ENCODE measurements around the gene TAF1A.

The TAF1A gene

DNA sequence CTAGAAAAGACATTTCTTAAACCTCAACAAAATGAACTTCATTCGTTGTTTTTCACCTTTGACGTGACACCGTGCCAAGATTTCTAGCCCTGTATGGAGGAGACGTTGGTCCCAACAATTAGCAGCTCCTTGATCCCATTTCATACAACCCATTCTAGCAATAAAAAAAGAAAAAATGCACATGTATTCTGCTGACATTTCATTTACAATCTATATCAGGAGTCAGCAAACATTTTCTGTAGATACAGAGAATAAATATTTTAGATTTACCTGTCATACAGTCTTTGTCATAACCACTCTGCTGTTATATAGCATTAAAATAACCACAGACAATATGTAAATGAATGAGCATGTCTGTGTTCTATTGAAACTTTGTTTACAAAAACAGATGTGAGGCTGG lies 7.0 kb upstream of the TAF1A start:
- DNase-seq (ENCODE audit: low read depth), result no peak

DNA sequence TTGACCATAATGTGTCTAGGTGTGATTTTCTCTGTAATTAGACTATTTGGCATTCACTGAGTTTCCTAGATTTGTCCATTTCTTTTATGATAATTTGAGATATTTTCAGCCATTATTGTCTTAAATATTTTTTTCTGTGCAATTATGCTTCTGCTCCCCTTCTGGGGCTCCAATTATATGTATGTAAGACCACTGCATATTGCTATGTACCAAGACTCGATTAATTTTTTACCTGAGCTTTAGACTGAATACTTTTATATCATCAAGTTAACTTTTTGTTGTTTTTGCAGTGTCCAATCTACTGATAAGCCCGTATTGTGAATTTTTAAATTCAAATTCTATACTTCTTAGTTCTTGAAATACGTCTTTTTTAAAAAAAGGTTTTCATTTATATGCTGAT lies 5.1 kb upstream of the TAF1A start:
- no peak for DNase-seq (ENCODE audit: low read depth)

DNA sequence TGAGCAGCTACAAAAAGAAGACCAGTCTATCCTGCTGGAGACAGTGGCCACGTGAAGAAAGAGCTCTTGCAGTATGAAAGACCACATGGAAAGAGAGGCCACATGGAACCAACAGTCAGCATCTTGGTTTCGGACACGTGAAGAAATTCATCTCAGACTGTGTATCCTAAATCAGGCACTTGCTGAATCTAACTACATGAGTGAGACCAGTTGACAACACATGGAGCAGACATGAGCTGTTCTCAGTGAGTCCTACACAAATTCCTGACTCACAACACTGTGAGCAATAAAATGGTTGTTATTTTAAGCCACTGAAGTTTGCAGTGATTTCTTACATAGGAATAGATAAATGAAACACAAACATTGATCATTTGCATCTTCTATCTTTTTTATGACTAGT lies 2.4 kb upstream of the TAF1A start:
- DNase-seq (ENCODE audit: low read depth), result no peak

DNA sequence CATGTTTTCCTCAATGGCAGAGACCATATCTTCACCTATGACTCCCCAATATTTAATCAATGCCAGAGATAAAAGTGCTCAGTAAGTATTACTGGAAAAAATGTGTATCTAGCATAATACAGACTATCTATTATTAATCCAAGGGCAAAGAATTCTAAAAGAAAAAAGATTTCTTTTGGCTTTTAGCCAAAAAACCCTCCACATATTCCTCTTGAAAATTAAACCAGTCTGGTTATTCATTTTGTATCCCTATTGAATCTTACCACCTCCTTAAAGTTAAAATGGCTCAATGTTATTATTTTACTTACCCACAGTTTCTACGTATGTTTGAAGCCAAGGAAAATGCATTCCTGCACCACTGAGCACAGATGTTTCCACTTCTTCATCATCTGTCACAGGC lies 1.6 kb downstream of the TAF1A start:
- no peak for DNase-seq (ENCODE audit: low read depth)

DNA sequence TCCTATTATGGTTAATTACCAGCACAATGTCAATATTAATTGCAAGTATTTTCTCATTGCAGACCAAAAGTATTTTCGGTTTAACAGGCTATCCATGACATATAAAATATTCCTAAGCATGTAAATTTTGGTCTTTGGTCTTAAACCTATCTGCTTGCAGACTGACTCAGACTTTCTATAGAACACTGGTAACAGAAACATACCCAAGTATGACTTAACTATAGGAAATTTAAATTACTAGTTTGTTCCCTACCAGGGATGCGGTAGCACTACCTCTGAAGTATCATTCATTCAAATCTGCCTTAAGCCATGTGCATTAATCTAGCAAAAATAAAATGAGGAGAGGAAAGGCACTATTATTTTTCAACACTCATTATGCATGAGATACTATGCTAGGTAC lies 2.9 kb downstream of the TAF1A start:
- no peak for DNase-seq (ENCODE audit: low read depth)

DNA sequence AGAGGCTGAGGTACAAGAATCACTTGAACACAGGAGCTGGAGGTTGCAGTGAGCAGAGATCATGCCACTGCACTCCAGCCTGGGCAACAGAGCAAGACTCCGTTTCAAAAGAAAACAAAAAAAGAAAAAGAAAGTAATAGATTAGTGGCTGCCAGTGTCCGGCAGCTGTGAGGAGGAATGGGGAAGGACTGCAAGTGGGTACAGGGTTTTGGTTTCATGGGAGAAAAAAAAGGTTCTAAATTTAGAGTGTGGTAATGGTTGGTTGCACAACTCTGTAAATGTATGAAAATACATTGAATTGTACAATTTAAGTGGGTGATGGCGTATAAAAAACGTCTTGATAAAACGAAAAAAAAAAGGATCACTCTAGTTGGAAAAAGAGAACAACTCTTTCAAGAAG lies 6.7 kb downstream of the TAF1A start:
- DNase-seq (ENCODE audit: low read depth), result no peak

DNA sequence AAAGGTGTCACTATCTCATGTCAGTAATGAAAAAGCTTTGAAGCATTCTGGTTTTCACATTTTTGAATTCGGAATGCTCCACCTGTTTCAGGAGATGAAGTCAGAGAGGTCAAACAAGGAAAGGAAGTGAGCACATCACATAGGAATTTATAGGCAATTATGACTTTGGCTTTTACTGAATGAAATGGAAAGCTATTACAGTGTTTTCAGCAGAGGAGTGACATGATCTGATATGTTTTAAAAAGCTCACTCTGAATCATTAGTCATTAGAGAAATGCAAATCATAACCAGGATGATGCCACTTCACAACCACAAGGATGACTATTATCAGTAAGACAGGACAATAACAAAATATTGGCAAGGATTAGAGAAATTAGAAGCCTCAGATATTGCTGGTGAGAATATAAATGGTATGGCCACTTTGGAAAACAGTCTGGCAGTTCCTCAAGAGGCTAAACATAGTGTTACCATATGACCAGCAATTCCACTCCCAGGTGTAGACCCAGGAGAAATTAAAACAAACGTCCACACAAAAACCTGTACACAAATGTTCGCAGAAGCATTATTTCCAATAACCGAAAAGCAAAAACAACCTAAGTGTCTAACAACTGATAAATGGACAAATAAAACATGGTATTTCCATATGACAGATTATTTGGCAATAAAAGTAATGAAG lies 7.5 kb downstream of the TAF1A start:
- peak; percentile 16 for DNase-seq (ENCODE audit: low read depth)

DNA sequence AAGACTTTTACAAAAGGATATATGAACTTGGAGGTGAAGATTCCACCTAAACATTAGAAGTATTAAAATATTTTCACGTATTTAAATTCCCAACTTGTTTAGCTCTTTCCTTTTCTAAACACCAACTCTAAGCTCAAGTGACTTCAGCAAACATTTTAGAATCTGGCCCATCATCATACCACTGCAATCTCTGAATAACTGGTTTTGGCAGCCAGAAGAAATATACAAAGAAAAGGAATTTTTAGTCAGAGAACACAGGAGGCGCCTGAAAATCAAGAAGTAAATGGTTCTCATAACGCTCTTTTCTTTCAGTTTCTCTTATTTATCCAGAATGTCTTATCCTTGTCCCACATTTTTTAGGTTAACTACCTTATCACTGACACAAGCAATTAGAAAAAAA lies 10.4 kb downstream of the TAF1A start:
- no peak for DNase-seq (ENCODE audit: low read depth)

DNA sequence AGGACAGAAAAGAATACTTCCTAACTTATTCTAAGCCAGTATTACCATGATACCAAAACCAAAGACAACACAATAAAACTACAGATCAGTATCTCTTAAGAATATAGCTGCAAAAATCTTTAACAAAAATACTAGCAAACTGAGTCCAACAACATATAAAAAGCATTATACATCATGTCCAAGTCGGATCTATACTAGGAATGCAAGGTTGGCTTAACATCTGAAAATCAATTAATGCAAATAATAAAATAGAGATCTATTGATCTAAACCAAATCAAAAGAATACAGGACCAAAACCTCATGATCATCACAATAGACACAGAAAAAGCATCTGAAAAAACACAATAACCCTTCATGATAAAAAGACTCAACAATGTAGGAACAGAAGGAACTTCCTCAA lies 18.9 kb downstream of the TAF1A start:
- DNase-seq (ENCODE audit: low read depth), result no peak

DNA sequence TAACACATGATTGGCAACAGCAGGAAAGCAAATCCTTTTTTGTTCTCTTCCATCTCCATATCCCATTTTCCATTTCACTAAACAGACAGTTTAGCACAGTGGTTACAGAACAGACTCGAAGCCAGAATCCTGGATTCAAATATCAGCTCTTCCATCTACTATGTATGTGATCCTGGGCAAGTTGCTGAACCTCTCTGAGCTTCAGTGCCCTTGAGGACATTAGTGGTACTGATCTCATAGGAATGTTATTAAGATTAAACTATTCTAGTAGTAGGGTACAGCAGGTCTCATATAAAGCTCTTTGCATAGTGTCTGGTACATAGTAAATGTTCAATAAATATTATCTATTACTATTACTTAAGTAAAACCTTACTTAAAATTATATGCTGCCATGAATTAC lies 28.1 kb downstream of the TAF1A start:
- DNase-seq (ENCODE audit: low read depth), result no peak

DNA sequence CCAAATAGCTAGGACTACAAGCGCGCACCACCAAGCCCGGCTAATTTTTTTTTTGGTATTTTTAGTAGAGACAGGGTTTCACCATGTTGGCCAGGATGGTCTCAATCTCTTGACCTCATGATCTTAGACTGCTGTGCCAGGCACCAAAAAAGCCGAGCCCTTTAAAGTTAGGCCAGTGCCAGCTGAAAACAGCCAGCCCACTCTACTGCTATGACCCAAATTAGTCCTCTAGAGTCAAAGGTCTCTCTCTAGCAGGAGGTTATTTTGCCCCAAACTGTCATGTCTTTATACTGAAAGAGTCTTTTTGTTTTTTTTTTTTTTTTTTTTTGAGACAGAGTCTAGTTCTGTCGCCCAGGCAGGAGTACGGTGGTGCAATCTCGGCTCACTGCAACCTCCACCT lies 32.2 kb downstream of the TAF1A start:
- DNase-seq (ENCODE audit: low read depth), result no peak

DNA sequence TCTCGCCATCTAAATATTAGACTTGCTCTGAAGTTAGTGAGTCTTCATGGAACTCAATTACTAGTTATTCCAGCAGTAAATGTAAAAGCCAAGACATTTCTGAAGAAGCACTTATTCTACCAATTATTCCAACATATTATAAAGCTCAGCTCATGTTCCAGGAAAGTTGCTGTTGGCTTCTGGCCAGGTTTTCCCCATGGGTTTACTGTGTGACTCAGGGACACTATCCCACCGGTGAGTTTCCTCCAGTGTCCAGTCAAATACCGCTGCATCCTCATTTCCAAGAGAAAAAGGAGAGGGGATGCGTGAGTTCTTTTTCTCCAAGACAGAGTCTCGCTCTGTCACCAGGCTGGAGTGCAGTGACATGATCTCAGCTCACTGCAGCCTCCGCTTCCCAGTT lies 32.6 kb downstream of the TAF1A start:
- DNase-seq (ENCODE audit: low read depth), result no peak

DNA sequence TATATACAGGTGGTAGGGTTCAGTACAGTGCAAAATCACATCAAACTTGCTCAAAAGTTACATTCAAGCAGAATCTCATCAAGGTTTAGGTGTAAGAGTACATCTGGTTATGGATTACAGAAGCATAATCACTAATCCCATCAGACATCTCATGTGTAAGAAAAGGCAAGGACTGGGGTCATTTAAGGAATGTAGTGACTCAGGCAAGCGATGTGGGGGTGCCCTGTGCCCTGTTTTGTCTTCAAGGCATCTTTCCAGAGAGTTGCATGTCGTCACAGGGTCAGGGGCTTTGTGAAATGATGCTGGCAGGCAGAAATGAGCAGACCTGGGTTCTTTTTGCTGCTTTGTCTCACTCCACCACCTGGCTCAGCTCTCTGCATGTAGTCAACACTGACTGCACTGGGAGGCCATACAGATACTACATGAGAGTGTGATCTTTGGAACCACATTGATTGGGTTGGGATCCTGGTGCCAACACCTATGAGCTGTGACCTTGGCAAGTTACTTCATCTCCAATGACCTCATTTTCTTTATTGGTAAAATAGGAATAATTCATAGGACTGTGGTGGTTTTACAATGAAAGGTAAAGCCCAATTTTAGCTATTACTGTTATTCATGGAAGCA lies 33.6 kb downstream of the TAF1A start:
- DNase-seq (ENCODE audit: low read depth), result peak; percentile 6

DNA sequence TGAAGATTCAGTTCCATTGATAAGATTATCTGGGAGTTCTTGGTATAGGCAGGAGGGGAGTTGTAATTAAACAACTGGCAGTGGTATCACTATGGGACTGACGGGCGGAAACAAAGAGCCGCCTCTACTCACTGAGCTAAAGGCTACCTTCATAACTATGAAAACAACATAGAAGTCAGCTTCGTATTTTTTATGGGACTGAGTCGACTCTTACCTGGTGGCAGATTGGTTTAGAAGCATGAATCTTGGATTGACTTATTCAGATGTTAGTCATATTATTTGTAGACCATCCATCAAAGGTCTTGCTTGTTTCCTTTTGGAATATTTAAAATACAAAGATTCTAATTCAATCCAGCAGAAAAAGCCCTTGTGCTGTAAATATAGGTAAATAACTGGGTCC lies 35.6 kb downstream of the TAF1A start:
- DNase-seq (ENCODE audit: low read depth), result no peak

DNA sequence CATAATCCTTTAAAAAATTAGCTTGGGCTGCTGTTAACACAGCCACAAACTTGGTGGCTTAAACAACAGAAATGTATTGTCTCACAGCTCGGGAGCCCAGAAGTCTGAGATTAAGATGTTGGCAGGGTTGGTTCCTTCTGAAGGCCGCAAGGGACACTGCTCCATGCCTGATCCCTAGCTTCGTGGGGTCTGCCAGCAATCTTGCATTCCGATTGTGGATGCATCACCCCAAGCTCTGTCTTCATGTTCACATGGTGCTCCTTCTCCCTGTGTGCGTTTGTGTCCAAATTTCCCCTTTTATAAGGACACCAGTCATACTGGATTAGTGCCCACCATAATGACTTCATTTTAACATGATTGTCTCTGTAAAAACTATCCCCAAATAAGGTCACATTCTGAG lies 36.9 kb downstream of the TAF1A start:
- no peak for DNase-seq (ENCODE audit: low read depth)

DNA sequence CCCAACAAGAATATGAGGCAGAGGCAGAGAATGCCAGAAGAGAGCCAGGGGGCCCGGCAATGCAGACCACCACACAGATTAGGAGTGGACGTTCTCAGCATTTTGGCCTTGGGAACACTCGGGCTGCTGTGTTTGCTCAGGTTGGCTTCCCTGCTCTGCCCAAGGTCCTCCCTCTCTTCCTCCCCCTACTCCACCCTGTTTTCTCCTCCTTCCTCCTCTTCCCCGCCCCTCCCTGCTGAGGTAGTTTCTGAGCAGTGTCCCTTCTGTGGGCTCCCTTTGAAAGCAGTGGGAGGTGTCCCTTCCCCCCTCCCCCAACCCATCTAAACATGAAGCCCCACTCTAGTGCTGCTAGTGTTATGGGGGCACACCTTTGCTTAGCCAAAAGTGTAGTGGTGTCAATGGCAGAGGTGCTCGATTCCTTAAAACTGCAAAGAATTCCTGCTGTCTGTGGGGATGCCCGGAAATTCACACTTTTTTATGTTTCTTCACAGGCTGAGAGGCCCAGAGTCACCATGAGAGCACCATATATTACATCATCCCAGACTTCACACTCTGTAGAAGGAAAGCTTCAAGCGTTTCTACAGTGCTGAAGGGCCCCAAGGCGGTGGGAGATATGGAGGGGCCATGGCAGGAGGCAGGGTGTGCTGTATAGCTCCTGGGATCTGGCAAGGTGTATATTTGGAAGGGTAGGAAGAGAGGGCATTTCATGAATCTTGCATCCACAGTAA lies 41.6 kb downstream of the TAF1A start, which contains the start of gene HHIPL2:
TSS of gene HHIPL2 (minus strand) at position 161 of the 728 bp plus-strand sequence. CDS start at position 101, 60 bp downstream.
- no peak for DNase-seq (ENCODE audit: low read depth)

DNA sequence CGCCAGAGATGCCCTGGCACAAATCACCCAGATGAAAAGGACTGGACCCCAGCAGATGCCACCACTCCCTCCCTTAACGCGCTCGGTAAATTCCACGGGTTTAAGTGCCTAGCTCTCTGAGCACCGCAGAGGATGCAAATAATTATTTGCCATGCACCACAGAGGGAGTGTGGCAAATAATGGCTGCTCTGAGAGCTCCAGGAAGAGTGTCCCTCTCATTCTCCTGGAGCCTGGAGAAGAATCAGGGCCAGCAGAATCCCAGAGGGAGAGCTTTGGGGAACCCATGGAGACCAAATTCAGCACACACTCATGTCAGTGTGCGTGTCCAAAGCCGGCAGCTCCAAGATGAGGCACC lies 42.5 kb downstream of the TAF1A start:
- no peak for DNase-seq (ENCODE audit: low read depth)

DNA sequence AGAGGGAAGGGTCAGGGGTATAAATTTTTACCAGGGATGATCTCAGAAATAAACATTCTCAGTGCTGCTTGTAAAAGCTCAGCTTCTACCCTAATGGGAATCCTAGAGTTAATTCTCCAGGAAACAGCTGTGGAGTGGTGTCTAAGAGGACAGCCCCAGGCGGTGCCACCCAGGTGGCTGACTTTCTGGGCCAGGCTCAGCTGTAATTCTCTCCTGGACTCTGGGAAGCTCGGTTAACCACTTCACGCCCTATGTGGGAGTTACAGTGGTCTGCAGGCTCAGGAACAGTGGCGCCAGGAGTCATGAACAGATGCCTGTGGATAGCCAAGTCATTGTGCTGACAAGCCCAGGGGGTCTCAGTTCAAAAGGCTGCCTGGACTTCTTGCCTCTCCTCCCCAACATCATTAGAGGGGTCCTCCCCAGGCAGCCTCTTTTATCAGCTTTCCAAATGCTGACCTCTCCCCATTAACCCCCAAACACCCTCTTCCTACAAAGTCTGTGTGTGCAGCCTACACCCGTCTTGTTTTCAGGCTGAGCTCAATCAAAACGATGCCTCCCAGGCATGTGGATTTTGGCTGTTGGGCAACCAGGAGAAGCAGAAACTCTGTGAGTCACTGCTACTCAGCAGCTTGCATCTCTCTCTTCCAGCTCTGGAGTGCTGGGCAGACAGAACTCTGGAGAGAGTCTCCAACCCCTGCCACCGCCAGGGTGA lies 43.0 kb downstream of the TAF1A start:
- DNase-seq (ENCODE audit: low read depth), result peak; percentile 80

DNA sequence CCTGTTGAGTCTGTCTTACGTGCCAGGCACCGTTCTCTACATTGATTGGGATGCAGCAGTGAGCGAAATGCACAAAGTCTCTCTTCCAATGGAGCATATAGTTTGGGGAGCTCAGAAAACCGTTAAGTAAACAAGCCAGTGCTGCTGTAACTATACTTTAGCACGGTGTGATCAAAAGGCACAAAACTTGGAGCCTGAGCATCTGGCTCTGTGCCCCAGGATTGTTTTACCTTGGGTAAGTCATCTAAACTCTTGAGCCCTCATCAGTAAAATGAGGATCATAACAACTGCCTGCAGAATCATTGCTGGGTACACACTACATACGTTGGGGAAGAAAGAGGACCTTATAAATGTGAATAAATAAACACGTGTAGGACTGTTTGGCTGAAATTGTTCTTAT lies 43.6 kb downstream of the TAF1A start:
- no peak for DNase-seq (ENCODE audit: low read depth)

DNA sequence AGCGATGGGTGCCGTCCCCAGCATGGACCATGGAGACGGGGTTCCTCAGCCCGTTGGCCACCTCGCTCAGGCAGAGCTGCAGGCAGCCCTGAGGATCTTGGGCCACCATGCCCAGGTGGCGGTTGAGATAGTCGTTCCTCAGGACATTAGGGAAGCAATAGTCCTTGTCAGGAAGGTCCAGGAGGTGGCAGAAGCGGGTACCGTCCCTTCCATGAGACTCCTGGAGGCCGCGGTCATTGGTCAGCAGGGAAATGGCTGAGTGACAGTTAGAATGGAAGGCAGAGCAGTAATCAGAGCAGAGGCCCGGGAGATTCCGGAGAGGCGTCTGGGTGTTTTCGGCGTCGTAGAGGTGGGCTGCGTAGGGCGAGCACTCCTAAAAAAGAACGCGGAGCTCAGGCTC lies 45.9 kb downstream of the TAF1A start:
- DNase-seq (ENCODE audit: low read depth), result no peak

DNA sequence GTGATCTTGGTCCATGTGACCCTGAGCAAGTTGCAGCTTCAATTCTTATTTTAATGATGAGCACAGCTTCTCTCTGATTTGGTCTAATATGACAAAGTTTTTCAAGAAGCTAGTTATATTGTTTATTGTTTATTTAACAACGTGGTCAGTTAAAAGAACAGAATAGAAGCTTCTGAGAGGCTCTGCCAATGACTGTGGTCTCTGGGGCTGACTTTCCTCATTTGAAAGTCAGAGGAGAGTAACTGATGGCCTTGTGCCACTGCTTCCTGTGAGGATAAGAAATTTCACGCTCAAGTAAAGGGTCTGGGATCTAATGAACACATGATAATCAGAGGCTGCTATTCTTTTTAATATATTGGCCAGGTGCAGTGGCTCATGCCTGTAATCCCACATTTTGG lies 49.1 kb downstream of the TAF1A start:
- no peak for DNase-seq (ENCODE audit: low read depth)

DNA sequence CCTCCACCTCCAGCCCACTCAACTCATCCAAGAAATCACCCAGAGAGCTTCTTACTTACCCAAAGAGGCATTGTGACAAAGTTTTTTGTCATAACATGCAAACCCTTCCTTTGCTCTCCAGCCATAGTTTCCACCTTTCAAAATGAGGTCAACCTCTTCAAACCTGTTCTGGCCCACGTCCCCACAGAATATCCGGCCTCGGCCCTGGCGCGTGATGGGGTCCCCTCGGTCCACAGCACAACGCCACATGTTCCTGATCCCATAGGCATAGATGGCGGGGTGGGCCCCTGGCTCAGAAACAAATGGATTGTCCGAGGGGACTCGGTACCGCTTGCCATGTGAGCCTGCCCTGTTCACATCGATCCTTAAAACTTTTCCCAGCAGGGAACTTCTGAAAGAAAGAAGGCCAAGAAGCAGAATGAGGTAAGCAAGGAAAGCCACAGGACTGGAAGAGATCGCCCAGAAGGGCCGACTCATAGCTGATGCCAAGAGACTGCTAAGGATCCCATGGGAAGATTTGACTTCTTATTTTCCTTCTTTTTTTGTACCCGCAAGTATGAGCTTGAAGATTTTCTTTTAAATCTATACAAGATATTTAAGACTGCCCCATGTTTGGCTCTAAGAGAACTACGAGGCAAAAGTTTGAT lies 49.7 kb downstream of the TAF1A start:
- no peak for DNase-seq (ENCODE audit: low read depth)

All from amniotic epithelial cell (primary cell).